Liver (tissue), 3 donors: ENCODE results near the gene ACOT9.

ENCODE experiments used
- CTCF ChIP-seq: fragments of 150-350 bp; IDR thresholded peaks from 2 replicates; pipeline ENCODE4 v1.5.1; 2017; ENCODE audit warnings: improper control_type of control experiment, low read depth, low read length; ENCODE audit not compliant: missing input control
- EGR1 ChIP-seq, 2 donors: IDR thresholded peaks; 2 replicates each; pipeline ENCODE4 v1.6.1; 2016 to 2018; ENCODE audit warnings: antibody characterized with exemption in 2 of 2, low read depth in 2 of 2
- HNF4G ChIP-seq: IDR thresholded peaks from 2 replicates; pipeline ENCODE4 v1.6.1; 2016; ENCODE audit warnings: antibody characterized with exemption
- JUND ChIP-seq, 2 donors: IDR thresholded peaks; 2 replicates each; pipeline ENCODE4 v1.6.1; 2016; ENCODE audit warnings: antibody characterized with exemption in 2 of 2
- MAX ChIP-seq: IDR thresholded peaks from 2 replicates; pipeline ENCODE4 v1.6.1; 2016; ENCODE audit warnings: antibody characterized with exemption
- NR2F2 ChIP-seq: IDR thresholded peaks from 2 replicates; pipeline ENCODE4 v1.6.1; 2016; ENCODE audit warnings: antibody characterized with exemption
- RAD21 ChIP-seq, 2 donors: IDR thresholded peaks; 2 replicates each; pipeline ENCODE4 v1.6.1; 2016; ENCODE audit warnings: antibody characterized with exemption in 2 of 2, mild to moderate bottlenecking in 2 of 2
- REST ChIP-seq: IDR thresholded peaks from 2 replicates; pipeline ENCODE4 v1.6.1; 2016; ENCODE audit warnings: antibody characterized with exemption, mild to moderate bottlenecking
- RXRA ChIP-seq, 2 donors: IDR thresholded peaks; 2 replicates each; pipeline ENCODE4 v1.6.1; 2017 to 2018; ENCODE audit warnings: antibody characterized with exemption in 2 of 2, mild to moderate bottlenecking in 1 of 2
- SP1 ChIP-seq: IDR thresholded peaks from 2 replicates; pipeline ENCODE4 v1.6.1; 2018; ENCODE audit warnings: antibody characterized with exemption, mild to moderate bottlenecking
- TAF1 ChIP-seq: conservative IDR thresholded peaks from 2 replicates; pipeline ENCODE4 v1.6.1; 2016; ENCODE audit warnings: antibody characterized with exemption, mild to moderate bottlenecking
- YY1 ChIP-seq: IDR thresholded peaks from 2 replicates; pipeline ENCODE4 v1.6.1; 2016; ENCODE audit warnings: antibody characterized with exemption, mild to moderate bottlenecking
- donor health status: healthy.
- donor health status: healthy.

- TF ChIP-seq CTCF (no peak), RAD21 (IDR thresholded peaks at IDR 0.05) (no peak), REST (no peak), HNF4G (no peak), RXRA (IDR thresholded peaks at IDR 0.05) (no peak), JUND (IDR thresholded peaks at IDR 0.05) (no peak), YY1 (no peak), TAF1 (no peak), EGR1 (IDR thresholded peaks at IDR 0.05; ENCODE audit: low read depth in 2 of 2) (no peak), MAX (no peak), NR2F2 (no peak), SP1 (no peak)
Measured at GRCh38 chrX:23788521-23788920, 45.4 kb upstream of the ACOT9 start.
